Upper lobe of left lung (tissue), 6 donors: Measurements from ENCODE around the gene MPRIP. TPM values are rescaled to one million over a fixed set of nuclear protein-coding genes. Genes with fewer than 3 reads are reported as not detected.
A peak's percentile ranks its signal among the peaks of the same experiment; 100 is the strongest.

Experiments used
- ATAC-seq, 2 donors: fragments of 200-7000 bp; cut with Tn5 transposase; one replicate each; pipeline ENCODE4 v1.9.1; 2022; ENCODE audit warnings: mild to moderate bottlenecking in 2 of 2, moderate library complexity in 2 of 2; ENCODE audit not compliant: low FRiP score in 2 of 2
- DNase-seq, 2 donors: peaks; one replicate each; pipeline ENCODE4 v3.0.0-alpha.2; 2019 to 2020
- H3K27ac ChIP-seq, 4 donors: fragments of 200-600 bp; sonication (generic); one replicate each; pipeline ENCODE4 v1.5.1; 2016 to 2019
- H3K27me3 ChIP-seq, 4 donors: fragments of 200-600 bp; sonication (generic); one replicate each; pipeline ENCODE4 v1.5.1; 2017 to 2019
- H3K36me3 ChIP-seq, 4 donors: fragments of 200-600 bp; sonication (generic); one replicate each; pipeline ENCODE4 v1.5.1; 2016 to 2019
- H3K4me1 ChIP-seq, 4 donors: fragments of 200-600 bp; sonication (generic); one replicate each; pipeline ENCODE4 v1.5.1; 2018 to 2019
- H3K4me3 ChIP-seq, 4 donors: fragments of 200-600 bp; sonication (generic); one replicate each; pipeline ENCODE4 v1.5.1; 2017 to 2019; ENCODE audit warnings: mild to moderate bottlenecking in 2 of 4, moderate library complexity in 1 of 4
- H3K9me3 ChIP-seq, 4 donors: fragments of 200-600 bp; sonication (generic); one replicate each; pipeline ENCODE4 v1.5.1; 2018 to 2019
- EP300 ChIP-seq, 4 donors: sonication (generic); formaldehyde crosslinking; IDR thresholded peaks; one replicate each; pipeline ENCODE4 v1.5.1; 2017; ENCODE audit warnings: antibody characterized with exemption in 4 of 4, control low read depth in 2 of 4
- POLR2A ChIP-seq, 4 donors: fragments of 450-650 bp; IDR thresholded peaks; one replicate each; pipeline ENCODE4 v1.5.1; 2016 to 2017; ENCODE audit warnings: antibody characterized with exemption in 4 of 4, mild to moderate bottlenecking in 2 of 4
- POLR2AphosphoS5 ChIP-seq, 2 donors: sonication (generic); formaldehyde crosslinking; IDR thresholded peaks; one replicate each; pipeline ENCODE4 v1.5.1; 2017; ENCODE audit warnings: antibody characterized with exemption in 2 of 2
- WGBS, 2 donors: methylation state at CpG; one replicate each; pipeline ENCODE4 v1.1.5; 2017 to 2018; 5-methylcytosine and 5-hydroxymethylcytosine counted together
- total RNA-seq, 6 donors: library from RNA; depleted of rRNA in 4 of 6; stranded (reverse); fragments of >200 nt in 4 of 6; gene quantifications; one replicate each; pipeline versions ENCODE4 v1.1.0 to v1.2.1, GENCODE V29; 2016 to 2021
- TF ChIP-seq, protein P1 (sequence below), 6 experiments: fragments of 450-650 bp in 4 of 6; fragments of 200-600 bp in 2 of 6; sonication (generic) in 2 of 6; IDR thresholded peaks; one replicate each; pipeline ENCODE4 v1.5.1; 2016 to 2019; ENCODE audit warnings: antibody characterized with exemption in 6 of 6
- donor health status: DM: no; HTN: no; CAD: no; lungs with moderate emphysema.
- donor health status: DM: no; HTN: yes; CAD: no; lungs with severe emphysema.

Gene MPRIP
- total RNA-seq, 6 donors from 2014 or later: 201 to 380 (median 285) TPM

- DNase-seq: no peak
- H3K4me3 ChIP-seq: no peak overlapping the region
- WGBS, 2 donors: 79 to 80% methylated on average over 8 of the region's 8 CpGs
- H3K9me3 ChIP-seq: no peaks in the 10 kb centered on the region
- peaks cover 30 to 31% (median 30%) of the 10 kb centered on the region in 4 donors for H3K4me1 ChIP-seq
- no peak for ATAC-seq
- TF ChIP-seq, protein P1, sequence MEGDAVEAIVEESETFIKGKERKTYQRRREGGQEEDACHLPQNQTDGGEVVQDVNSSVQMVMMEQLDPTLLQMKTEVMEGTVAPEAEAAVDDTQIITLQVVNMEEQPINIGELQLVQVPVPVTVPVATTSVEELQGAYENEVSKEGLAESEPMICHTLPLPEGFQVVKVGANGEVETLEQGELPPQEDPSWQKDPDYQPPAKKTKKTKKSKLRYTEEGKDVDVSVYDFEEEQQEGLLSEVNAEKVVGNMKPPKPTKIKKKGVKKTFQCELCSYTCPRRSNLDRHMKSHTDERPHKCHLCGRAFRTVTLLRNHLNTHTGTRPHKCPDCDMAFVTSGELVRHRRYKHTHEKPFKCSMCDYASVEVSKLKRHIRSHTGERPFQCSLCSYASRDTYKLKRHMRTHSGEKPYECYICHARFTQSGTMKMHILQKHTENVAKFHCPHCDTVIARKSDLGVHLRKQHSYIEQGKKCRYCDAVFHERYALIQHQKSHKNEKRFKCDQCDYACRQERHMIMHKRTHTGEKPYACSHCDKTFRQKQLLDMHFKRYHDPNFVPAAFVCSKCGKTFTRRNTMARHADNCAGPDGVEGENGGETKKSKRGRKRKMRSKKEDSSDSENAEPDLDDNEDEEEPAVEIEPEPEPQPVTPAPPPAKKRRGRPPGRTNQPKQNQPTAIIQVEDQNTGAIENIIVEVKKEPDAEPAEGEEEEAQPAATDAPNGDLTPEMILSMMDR (IDR thresholded peaks at IDR 0.05): no peak
- peaks cover 3 to 22% (median 14%) of the 10 kb centered on the region in 4 donors for H3K36me3 ChIP-seq
- no peaks in the 10 kb centered on the region for H3K27me3 ChIP-seq
- peak overlapping the region in 1 of 4 donors; percentile 76 for H3K27ac ChIP-seq
Observed at GRCh38 chr17:17207998-17208397, 165.7 kb downstream of the MPRIP start.

DNA sequence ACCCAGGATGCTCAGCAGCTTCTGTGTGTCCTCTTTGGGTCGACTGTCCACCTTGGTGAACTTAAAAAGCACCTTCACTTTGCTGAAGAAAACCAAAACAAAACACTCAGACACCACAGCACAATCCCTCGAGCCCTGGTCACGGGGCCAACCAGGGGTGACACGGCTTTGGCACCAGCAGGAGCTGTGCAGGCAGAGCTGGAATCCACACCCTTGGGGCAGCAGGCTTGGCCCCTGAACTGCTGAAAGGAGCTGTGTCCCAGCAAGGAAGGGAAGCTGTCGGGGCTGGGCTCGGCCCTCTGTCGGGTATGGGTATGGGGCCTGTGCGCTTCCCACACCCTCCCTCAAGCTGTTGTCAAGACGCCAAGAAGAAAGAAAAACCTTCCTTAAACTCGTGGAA lies 171.5 kb downstream of the MPRIP start:
- no peak for TF ChIP-seq EP300 (IDR thresholded peaks at IDR 0.05)
- TF ChIP-seq POLR2A (IDR thresholded peaks at IDR 0.05): no peak
- no peak for TF ChIP-seq POLR2AphosphoS5 (IDR thresholded peaks at IDR 0.05)
- TF ChIP-seq, protein P1 (IDR thresholded peaks at IDR 0.05): no peak
- Histone ChIP-seq H3K27me3 (no peaks in the 10 kb centered on the region), H3K36me3 (peaks cover 49 to 80% (median 70%) of the 10 kb centered on the region in 4 donors), H3K27ac (no peak overlapping the region), H3K4me3 (no peak overlapping the region), H3K4me1 (no peaks in the 10 kb centered on the region), H3K9me3 (no peaks in the 10 kb centered on the region)
- no peak for ATAC-seq
- WGBS, 2 donors: 73 to 88% methylated on average over 9 to 10 of the region's 10 CpGs
- no peak for DNase-seq

DNA sequence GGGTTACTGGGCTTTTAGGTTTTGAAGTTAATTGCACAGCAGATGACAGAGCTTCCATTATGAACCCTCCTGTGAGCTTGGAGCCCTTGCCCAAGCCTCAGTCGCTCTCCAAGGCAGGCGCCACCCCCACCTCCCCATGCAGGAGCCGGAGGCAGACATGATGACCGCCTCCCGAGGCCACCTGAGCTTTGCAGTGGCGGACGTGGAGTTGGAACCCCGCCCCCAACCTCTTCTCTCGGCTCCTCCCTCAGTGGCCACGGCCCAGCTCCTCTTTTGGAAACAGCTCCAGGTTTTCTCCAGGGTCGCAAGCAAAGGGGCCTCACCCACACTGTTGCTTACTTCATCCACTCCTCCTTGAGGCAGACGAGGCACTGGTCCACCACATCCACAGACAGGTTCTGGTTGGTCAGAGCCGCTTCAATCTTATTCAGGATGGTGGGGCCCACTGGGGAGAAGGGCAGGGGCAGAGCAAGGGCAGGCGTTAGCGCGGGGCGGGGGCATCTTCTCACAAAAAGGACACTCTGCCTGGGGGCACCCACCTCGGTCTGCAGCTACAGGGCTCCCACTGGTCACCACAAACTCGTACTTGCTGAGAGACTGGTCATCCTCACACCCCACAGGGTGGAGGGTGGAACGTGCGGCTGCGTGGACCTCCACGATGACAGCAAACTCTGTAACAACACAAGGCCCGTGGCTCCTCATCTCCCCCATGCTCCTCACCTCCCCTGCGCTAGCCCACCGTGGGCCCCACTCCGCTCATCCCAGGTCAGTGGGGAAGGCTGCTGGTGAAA lies 172.6 kb downstream of the MPRIP start:
- no peak overlapping the region for H3K27ac ChIP-seq
- no peaks in the 10 kb centered on the region for H3K4me1 ChIP-seq
- H3K4me3 ChIP-seq: no peak overlapping the region
- TF ChIP-seq POLR2A (IDR thresholded peaks at IDR 0.05): no peak
- TF ChIP-seq EP300 (IDR thresholded peaks at IDR 0.05): no peak
- no peak for TF ChIP-seq POLR2AphosphoS5 (IDR thresholded peaks at IDR 0.05)
- TF ChIP-seq, protein P1 (IDR thresholded peaks at IDR 0.05): no peak
- no peaks in the 10 kb centered on the region for H3K9me3 ChIP-seq
- peaks cover 55 to 89% (median 80%) of the 10 kb centered on the region in 4 donors for H3K36me3 ChIP-seq
- ATAC-seq: no peak
- 87 to 89% methylated on average over 20 to 27 of the region's 27 CpGs for WGBS, 2 donors
- H3K27me3 ChIP-seq: no peaks in the 10 kb centered on the region
- peak in 1 of 2 donors; percentile 60 for DNase-seq

DNA sequence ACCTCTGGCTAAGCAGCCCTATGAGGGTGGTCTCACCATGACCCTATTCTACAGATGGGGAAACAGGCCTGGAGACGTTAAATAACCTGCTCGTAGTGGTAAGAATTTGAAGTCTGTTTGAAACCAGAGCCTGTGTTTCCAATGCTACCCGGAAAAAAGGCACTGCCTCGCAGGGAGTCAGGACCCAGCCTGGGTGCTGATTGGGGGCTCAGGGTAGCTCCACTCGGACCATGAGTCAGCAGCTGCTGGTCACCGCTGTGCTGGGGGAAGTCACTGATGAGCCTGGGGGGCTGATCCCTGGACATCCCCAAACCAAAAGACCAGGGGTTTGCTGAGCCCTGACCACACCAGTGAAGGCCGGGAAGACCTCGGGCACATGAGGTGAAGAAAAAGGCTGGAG lies 173.3 kb downstream of the MPRIP start:
- TF ChIP-seq EP300 (IDR thresholded peaks at IDR 0.05) (no peak), POLR2AphosphoS5 (IDR thresholded peaks at IDR 0.05) (no peak), POLR2A (IDR thresholded peaks at IDR 0.05) (no peak)
- TF ChIP-seq, protein P1 (IDR thresholded peaks at IDR 0.05): no peak
- H3K36me3 ChIP-seq: peaks cover 60 to 96% (median 87%) of the 10 kb centered on the region in 4 donors
- WGBS, 2 donors: 85 to 93% methylated on average over 7 to 8 of the region's 8 CpGs

GRCh38 chr17:17216236-17216635 lies 174.0 kb downstream of the MPRIP start:
- H3K27me3 ChIP-seq: no peaks in the 10 kb centered on the region
- ATAC-seq (no peak), DNase-seq (peak in 1 of 2 donors; percentile 63)
- H3K4me1 ChIP-seq: no peaks in the 10 kb centered on the region
- peaks cover 67 to 97% (median 91%) of the 10 kb centered on the region in 4 donors for H3K36me3 ChIP-seq
- whole genome bisulfite sequencing, 2 donors: 92 to 96% methylated on average over 9 to 13 of the region's 17 CpGs
- TF ChIP-seq, protein P1 (IDR thresholded peaks at IDR 0.05): no peak
- no peak for TF ChIP-seq EP300 (IDR thresholded peaks at IDR 0.05)
- TF ChIP-seq POLR2AphosphoS5 (IDR thresholded peaks at IDR 0.05): no peak
- TF ChIP-seq POLR2A (IDR thresholded peaks at IDR 0.05): no peak
- no peaks in the 10 kb centered on the region for H3K9me3 ChIP-seq
- no peak overlapping the region for H3K27ac ChIP-seq
- H3K4me3 ChIP-seq: no peak overlapping the region

More for the DNA sequence above, 173.3 kb downstream of the MPRIP start:
- no peaks in the 10 kb centered on the region for H3K27me3 ChIP-seq
- H3K4me3 ChIP-seq: no peak overlapping the region
- H3K9me3 ChIP-seq: no peaks in the 10 kb centered on the region
- peak in 1 of 2 donors; percentile 30 for ATAC-seq
- no peaks in the 10 kb centered on the region for H3K4me1 ChIP-seq
- DNase-seq: no peak
- H3K27ac ChIP-seq: no peak overlapping the region
